SK-N-SH treated with all-trans-retinoic acid at 6 μM for 48 hours (cell line): ENCODE measurements around the gene EDARADD.

Experiments used
- BACH2 ChIP-seq: fragments of 250-450 bp; sonication (Bioruptor Pico); IDR thresholded peaks from 2 replicates; pipeline ENCODE4 v1.9.0; 2021; ENCODE audit warnings: mild to moderate bottlenecking, borderline replicate concordance
- CREB5 ChIP-seq: fragments of 250-450 bp; sonication (Bioruptor Pico); IDR thresholded peaks from 2 replicates; pipeline ENCODE4 v1.5.1; 2020; ENCODE audit warnings: low read depth, mild to moderate bottlenecking, moderate library complexity
- CSDC2 ChIP-seq: fragments of 250-450 bp; sonication (Bioruptor Pico); IDR thresholded peaks from 2 replicates; pipeline ENCODE4 v1.5.0; 2020; ENCODE audit warnings: mild to moderate bottlenecking, moderate library complexity
- ZFP3 ChIP-seq: fragments of 250-450 bp; sonication (Bioruptor Pico); IDR thresholded peaks from 2 replicates; pipeline ENCODE4 v1.5.0; 2020; ENCODE audit warnings: mild to moderate bottlenecking, moderate library complexity
- ZNF70 ChIP-seq: fragments of 450-650 bp; formaldehyde crosslinking; IDR thresholded peaks from 2 replicates; pipeline ENCODE4 v1.5.0; 2020; ENCODE audit warnings: mild to moderate bottlenecking, moderate library complexity
- ZNF8 ChIP-seq: fragments of 450-650 bp; formaldehyde crosslinking; IDR thresholded peaks from 2 replicates; pipeline ENCODE4 v1.5.0; 2020; ENCODE audit warnings: mild to moderate bottlenecking, moderate library complexity
- TF ChIP-seq, protein P1 (sequence below): fragments of 250-450 bp; sonication (Bioruptor Pico); IDR thresholded peaks from 2 replicates; pipeline ENCODE4 v1.8.0; 2020; ENCODE audit warnings: mild to moderate bottlenecking, moderate library complexity, borderline replicate concordance
- TF ChIP-seq, protein P2 (sequence below): fragments of 250-450 bp; sonication (Bioruptor Pico); IDR thresholded peaks from 2 replicates; pipeline ENCODE4 v1.8.0; 2021; ENCODE audit warnings: low read depth, mild to moderate bottlenecking, moderate library complexity, borderline replicate concordance

GRCh38 chr1:236523704-236524141 lies 129.6 kb downstream of the EDARADD start, which contains the start of gene LGALS8:
- TF ChIP-seq, protein P1, sequence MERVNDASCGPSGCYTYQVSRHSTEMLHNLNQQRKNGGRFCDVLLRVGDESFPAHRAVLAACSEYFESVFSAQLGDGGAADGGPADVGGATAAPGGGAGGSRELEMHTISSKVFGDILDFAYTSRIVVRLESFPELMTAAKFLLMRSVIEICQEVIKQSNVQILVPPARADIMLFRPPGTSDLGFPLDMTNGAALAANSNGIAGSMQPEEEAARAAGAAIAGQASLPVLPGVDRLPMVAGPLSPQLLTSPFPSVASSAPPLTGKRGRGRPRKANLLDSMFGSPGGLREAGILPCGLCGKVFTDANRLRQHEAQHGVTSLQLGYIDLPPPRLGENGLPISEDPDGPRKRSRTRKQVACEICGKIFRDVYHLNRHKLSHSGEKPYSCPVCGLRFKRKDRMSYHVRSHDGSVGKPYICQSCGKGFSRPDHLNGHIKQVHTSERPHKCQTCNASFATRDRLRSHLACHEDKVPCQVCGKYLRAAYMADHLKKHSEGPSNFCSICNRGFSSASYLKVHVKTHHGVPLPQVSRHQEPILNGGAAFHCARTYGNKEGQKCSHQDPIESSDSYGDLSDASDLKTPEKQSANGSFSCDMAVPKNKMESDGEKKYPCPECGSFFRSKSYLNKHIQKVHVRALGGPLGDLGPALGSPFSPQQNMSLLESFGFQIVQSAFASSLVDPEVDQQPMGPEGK (CRISPR knock-in tag), result no peak
- TF ChIP-seq ZNF8 (CRISPR knock-in tag), result no peak
- no peak for TF ChIP-seq CREB5 (CRISPR knock-in tag)
- TF ChIP-seq CSDC2, result no peak
- TF ChIP-seq ZNF70 (CRISPR knock-in tag), result no peak
- no peak for TF ChIP-seq ZFP3 (CRISPR knock-in tag)
- TF ChIP-seq BACH2 (CRISPR knock-in tag), result no peak
- TF ChIP-seq, protein P2, sequence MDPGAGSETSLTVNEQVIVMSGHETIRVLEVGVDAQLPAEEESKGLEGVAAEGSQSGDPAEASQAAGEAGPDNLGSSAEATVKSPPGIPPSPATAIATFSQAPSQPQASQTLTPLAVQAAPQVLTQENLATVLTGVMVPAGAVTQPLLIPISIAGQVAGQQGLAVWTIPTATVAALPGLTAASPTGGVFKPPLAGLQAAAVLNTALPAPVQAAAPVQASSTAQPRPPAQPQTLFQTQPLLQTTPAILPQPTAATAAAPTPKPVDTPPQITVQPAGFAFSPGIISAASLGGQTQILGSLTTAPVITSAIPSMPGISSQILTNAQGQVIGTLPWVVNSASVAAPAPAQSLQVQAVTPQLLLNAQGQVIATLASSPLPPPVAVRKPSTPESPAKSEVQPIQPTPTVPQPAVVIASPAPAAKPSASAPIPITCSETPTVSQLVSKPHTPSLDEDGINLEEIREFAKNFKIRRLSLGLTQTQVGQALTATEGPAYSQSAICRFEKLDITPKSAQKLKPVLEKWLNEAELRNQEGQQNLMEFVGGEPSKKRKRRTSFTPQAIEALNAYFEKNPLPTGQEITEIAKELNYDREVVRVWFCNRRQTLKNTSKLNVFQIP (CRISPR knock-in tag), result no peak
